Right cardiac atrium (tissue), 5 donors: ENCODE measurements around the gene BORCS6. TPM values are rescaled to one million over a fixed set of nuclear protein-coding genes. Genes with fewer than 3 reads are reported as not detected.

Experiments
- ATAC-seq, 2 donors: fragments of 200-7000 bp; cut with Tn5 transposase; one replicate each; pipeline versions ENCODE4 v1.8.0 to v1.9.1; 2020; ENCODE audit warnings: moderate library complexity in 2 of 2, mild to moderate bottlenecking in 1 of 2
- DNase-seq, 3 donors: peaks; one replicate each; pipeline ENCODE4 v3.0.0-alpha.2; 2020
- H3K27ac ChIP-seq: one replicate; pipeline ENCODE4 v1.5.1; 2013; ENCODE audit warnings: mild to moderate bottlenecking, low read length, control low read depth, moderate library complexity
- H3K27me3 ChIP-seq: one replicate; pipeline ENCODE4 v1.6.1; 2013; ENCODE audit not compliant: control insufficient read depth, insufficient read depth
- H3K4me1 ChIP-seq: one replicate; pipeline ENCODE4 v1.6.1; 2013; ENCODE audit warnings: low read length; ENCODE audit not compliant: control insufficient read depth, insufficient read depth
- H3K4me3 ChIP-seq: one replicate; pipeline ENCODE4 v1.5.1; 2013; ENCODE audit warnings: low read length, control low read depth
- H3K9me3 ChIP-seq: one replicate; pipeline ENCODE4 v1.6.1; 2013; ENCODE audit warnings: low read length; ENCODE audit not compliant: control insufficient read depth
- WGBS: extraction: QIAGEN DNeasy Blood & Tissue Kit; methylation state at CpG from one replicate; pipeline ENCODE4 v1.1.7; 2013; 5-methylcytosine and 5-hydroxymethylcytosine counted together
- intact Hi-C, 4 donors: fragments of 100-400 bp; cut with DNase I; formaldehyde crosslinking; loops; one replicate each; pipeline versions ENCODE4 v1.11.0 to v1.14.0; 2022 to 2023
- polyA plus RNA-seq: library from polyadenylated mRNA; stranded (reverse); fragments of 200-250 nt; gene quantifications from one replicate; pipeline ENCODE4 v1.2.3, GENCODE V29; 2013
- total RNA-seq, 4 donors: library from RNA; stranded (reverse); fragmentation: NEBNext Ultra II Directional; extraction: Animal tissue kit (Norgen Biotek cat#: 25700); gene quantifications; one replicate each; pipeline ENCODE4 v1.2.1, GENCODE V29; 2021
- donor health status: healthy with polysubstance abuse.
- donor health status: DM: no; HTN: yes; CAD: no.
- donor health status: DM: no; HTN: no; CAD: no.
- donor health status: DM: no; HTN: yes; CAD: no; lungs with severe emphysema.
- donor health status: DM: yes; HTN: yes; CAD: no.

The BORCS6 gene
- total and polyA plus RNA-seq, 5 donors: 7.0 to 9.9 (median 9.5) TPM

GRCh38 chr17:8145811-8146210, 44.2 kb downstream of the BORCS6 start:
- ATAC-seq: no peak
- 91% methylated on average over 12 of the region's 12 CpGs for WGBS
- H3K4me1 ChIP-seq: peaks cover 8% of the 10 kb centered on the region
- H3K9me3 ChIP-seq: no peaks in the 10 kb centered on the region
- intact Hi-C loops: loop anchor here in 1 of 4 donors (10.0 kb wide), 1 partner anchor 301 kb away; no protein-coding TSS in a partner anchor
- no peaks in the 10 kb centered on the region for H3K27me3 ChIP-seq
- peak in 1 of 3 donors; percentile 59 for DNase-seq
- no peak overlapping the region for H3K4me3 ChIP-seq
- no peak overlapping the region for H3K27ac ChIP-seq

GRCh38 chr17:8144401-8145231, 45.4 kb downstream of the BORCS6 start:
- intact Hi-C loops: loop anchor here in 1 of 4 donors (10.0 kb wide), 1 partner anchor 300 kb away; no protein-coding TSS in a partner anchor
- peak in 2 of 3 donors; percentile 53 to 60 for DNase-seq
- H3K4me1 ChIP-seq: no peaks in the 10 kb centered on the region
- no peak overlapping the region for H3K27ac ChIP-seq
- no peaks in the 10 kb centered on the region for H3K9me3 ChIP-seq
- no peak for ATAC-seq
- no peaks in the 10 kb centered on the region for H3K27me3 ChIP-seq
- 83% methylated on average over 15 of the region's 15 CpGs for WGBS
- no peak overlapping the region for H3K4me3 ChIP-seq

- WGBS: 90% methylated on average over 22 of the region's 22 CpGs
- DNase-seq: peak in 2 of 3 donors; percentile 47 to 58
- Histone ChIP-seq H3K4me1 (no peaks in the 10 kb centered on the region), H3K9me3 (no peaks in the 10 kb centered on the region), H3K4me3 (no peak overlapping the region), H3K27ac (no peak overlapping the region), H3K27me3 (no peaks in the 10 kb centered on the region)
- intact Hi-C loops: loop anchor here in 1 of 4 donors (10.0 kb wide), 1 partner anchor 299 kb away; no protein-coding TSS in a partner anchor
- ATAC-seq: no peak
Measured at GRCh38 chr17:8143581-8144400, 46.2 kb downstream of the BORCS6 start.

GRCh38 chr17:8142887-8143580, 46.9 kb downstream of the BORCS6 start:
- Histone ChIP-seq H3K4me1 (no peaks in the 10 kb centered on the region), H3K27me3 (no peaks in the 10 kb centered on the region), H3K9me3 (no peaks in the 10 kb centered on the region), H3K27ac (no peak overlapping the region), H3K4me3 (no peak overlapping the region)
- 80% methylated on average over 15 of the region's 15 CpGs for WGBS
- intact Hi-C loops: loop anchor here in 1 of 4 donors (10.0 kb wide), 1 partner anchor 298 kb away; no protein-coding TSS in a partner anchor
- peak in 2 of 3 donors; percentile 44 to 46 for DNase-seq
- ATAC-seq: no peak

GRCh38 chr17:8142158-8142886, 47.7 kb downstream of the BORCS6 start:
- DNase-seq: peak in 2 of 3 donors; percentile 62 to 68
- intact Hi-C loops: loop anchor here in 1 of 4 donors (10.0 kb wide), 1 partner anchor 298 kb away; no protein-coding TSS in a partner anchor
- no peaks in the 10 kb centered on the region for H3K4me1 ChIP-seq
- no peaks in the 10 kb centered on the region for H3K9me3 ChIP-seq
- no peak for ATAC-seq
- H3K27me3 ChIP-seq: no peaks in the 10 kb centered on the region
- no peak overlapping the region for H3K27ac ChIP-seq
- 86% methylated on average over 23 of the region's 23 CpGs for WGBS
- no peak overlapping the region for H3K4me3 ChIP-seq

GRCh38 chr17:8141741-8142140, 48.2 kb downstream of the BORCS6 start:
- Histone ChIP-seq H3K27me3 (no peaks in the 10 kb centered on the region), H3K4me3 (no peak overlapping the region), H3K4me1 (no peaks in the 10 kb centered on the region), H3K27ac (no peak overlapping the region), H3K9me3 (no peaks in the 10 kb centered on the region)
- 88% methylated on average over 11 of the region's 11 CpGs for WGBS
- ATAC-seq (no peak), DNase-seq (peak; percentile 17 to 49 (median 40))
- intact Hi-C loops: loop anchor here in 1 of 4 donors (10.0 kb wide), 1 partner anchor 297 kb away; no protein-coding TSS in a partner anchor

- ATAC-seq (no peak), DNase-seq (peak; percentile 21 to 61 (median 54))
- no peaks in the 10 kb centered on the region for H3K9me3 ChIP-seq
- H3K27me3 ChIP-seq: no peaks in the 10 kb centered on the region
- H3K4me3 ChIP-seq: no peak overlapping the region
- no peaks in the 10 kb centered on the region for H3K4me1 ChIP-seq
- intact Hi-C loops: loop anchor here in 1 of 4 donors (10.0 kb wide), 1 partner anchor 296 kb away; no protein-coding TSS in a partner anchor
- no peak overlapping the region for H3K27ac ChIP-seq
- 91% methylated on average over 7 of the region's 7 CpGs for WGBS
Measured at GRCh38 chr17:8141045-8141444, 48.9 kb downstream of the BORCS6 start.

GRCh38 chr17:8140065-8141029, 49.6 kb downstream of the BORCS6 start:
- ATAC-seq (peak; percentile 3), DNase-seq (peak in 2 of 3 donors; percentile 64 to 65)
- Histone ChIP-seq H3K27ac (no peak overlapping the region), H3K9me3 (no peaks in the 10 kb centered on the region), H3K4me1 (no peaks in the 10 kb centered on the region), H3K4me3 (no peak overlapping the region), H3K27me3 (no peaks in the 10 kb centered on the region)
- WGBS: 69% methylated on average over 18 of the region's 18 CpGs
- intact Hi-C loops: loop anchor here in 1 of 4 donors (10.0 kb wide), 1 partner anchor 296 kb away; no protein-coding TSS in a partner anchor

GRCh38 chr17:8138672-8139371, 51.2 kb downstream of the BORCS6 start:
- H3K27me3 ChIP-seq: no peaks in the 10 kb centered on the region
- ATAC-seq: peak; percentile 93
- DNase-seq: peak; percentile 93 to 98 (median 98)
- 1% methylated on average over 46 of the region's 46 CpGs for WGBS
- peak overlapping the region; percentile 87 for H3K27ac ChIP-seq
- H3K4me3 ChIP-seq: no peak overlapping the region
- no peaks in the 10 kb centered on the region for H3K9me3 ChIP-seq
- H3K4me1 ChIP-seq: no peaks in the 10 kb centered on the region
- intact Hi-C loops: no loop called here
